ENCODE measurements around the gene KIAA0319L.

GRCh38 chr1:35559317-35559944 lies 2.2 kb upstream of the KIAA0319L start:
- TF ChIP-seq CTCF (IDR thresholded peaks at IDR 0.05) (no peak), EP300 (IDR thresholded peaks at IDR 0.05) (no peak), POLR2A (IDR thresholded peaks at IDR 0.05) (no peak)

All from stomach (tissue), 4 donors.